C4-2B (cell line): ENCODE measurements around the gene PRR30.

Experiments used
- H3K27ac ChIP-seq: fragments of 450-650 bp; 2 replicates; pipeline ENCODE4 v1.5.1; 2017
- CTCF ChIP-seq: fragments of 450-650 bp; conservative IDR thresholded peaks from 2 replicates; pipeline ENCODE4 v1.5.1; 2017; ENCODE audit warnings: mild to moderate bottlenecking
- ZFX ChIP-seq: fragments of 450-650 bp; IDR thresholded peaks from 2 replicates; pipeline ENCODE4 v1.6.1; 2017

Gene PRR30

GRCh38 chr2:27139310-27139709 lies at the start of gene PRR30:
Gene PRR30, minus strand, starts transcription at chr2:27139410. Its CDS starts 1,081 bp downstream, at chr2:27138329.
- no peak for TF ChIP-seq CTCF
- no peak within 1 kb of the TSS for H3K27ac ChIP-seq

- TF ChIP-seq CTCF = no peak
- no peak for TF ChIP-seq ZFX
- H3K27ac ChIP-seq = no peak overlapping the region
These were observed 47.6 kb upstream of the PRR30 start for GRCh38 chr2:27186613-27187345.

GRCh38 chr2:27185331-27186026 lies 46.3 kb upstream of the PRR30 start:
- no peak for TF ChIP-seq ZFX
- TF ChIP-seq CTCF = no peak
- no peak overlapping the region for H3K27ac ChIP-seq

- TF ChIP-seq ZFX (no peak), CTCF (no peak)
- H3K27ac ChIP-seq = no peak overlapping the region
These were observed 44.9 kb upstream of the PRR30 start for GRCh38 chr2:27184115-27184514.

GRCh38 chr2:27182346-27182745 lies 43.1 kb upstream of the PRR30 start:
- no peak overlapping the region for H3K27ac ChIP-seq
- TF ChIP-seq ZFX (no peak), CTCF (no peak)

- H3K27ac ChIP-seq = no peak overlapping the region
These were observed 40.3 kb upstream of the PRR30 start for GRCh38 chr2:27179344-27180000.

More at GRCh38 chr2:27179344-27180000, 40.3 kb upstream of the PRR30 start:
- TF ChIP-seq CTCF (no peak), ZFX (no peak)
